Astrocyte of the cerebellum (primary cell): ENCODE data around the gene CACUL1.

Experiments
- DNase-seq: peaks from one replicate; pipeline ENCODE4 v3.0.0-alpha.2; 2011; ENCODE audit warnings: low read depth
- H3K4me3 ChIP-seq: 2 replicates; pipeline ENCODE4 v1.5.1; 2011; ENCODE audit warnings: mild to moderate bottlenecking, low read depth, low read length, moderate library complexity
- in situ Hi-C: cut with HindIII; loops from 2 replicates; pipeline ENCODE4 v1.10.0; 2017; ENCODE audit warnings: low sequenced_read_pairs
- TF ChIP-seq, protein P1 (sequence below): IDR thresholded peaks from 2 replicates; pipeline ENCODE4 v1.5.1; 2012; ENCODE audit warnings: low read length, low read depth, moderate library complexity, mild to moderate bottlenecking; ENCODE audit errors: missing control alignments

Gene CACUL1

DNA sequence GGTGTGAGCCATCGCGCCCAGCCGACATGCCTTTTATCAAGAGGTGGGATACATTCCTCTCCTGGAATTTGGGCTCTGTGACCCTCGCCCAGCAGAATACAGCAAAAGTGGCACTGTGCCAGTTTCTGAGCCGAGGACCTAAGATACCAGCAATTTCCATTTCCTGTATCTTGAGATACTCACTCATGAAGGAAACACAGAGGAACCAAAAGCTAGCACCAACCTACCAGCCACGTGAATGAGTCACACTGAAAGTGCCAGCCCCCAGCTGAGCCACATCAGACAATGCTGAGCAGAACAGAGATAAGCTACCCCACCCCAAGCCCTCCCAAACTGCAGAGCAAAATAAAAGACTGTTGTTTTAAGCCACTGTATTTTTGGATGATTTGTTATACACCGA is 56.3 kb downstream of the CACUL1 start:
- in situ Hi-C loops = no loop called here
- TF ChIP-seq, protein P1, sequence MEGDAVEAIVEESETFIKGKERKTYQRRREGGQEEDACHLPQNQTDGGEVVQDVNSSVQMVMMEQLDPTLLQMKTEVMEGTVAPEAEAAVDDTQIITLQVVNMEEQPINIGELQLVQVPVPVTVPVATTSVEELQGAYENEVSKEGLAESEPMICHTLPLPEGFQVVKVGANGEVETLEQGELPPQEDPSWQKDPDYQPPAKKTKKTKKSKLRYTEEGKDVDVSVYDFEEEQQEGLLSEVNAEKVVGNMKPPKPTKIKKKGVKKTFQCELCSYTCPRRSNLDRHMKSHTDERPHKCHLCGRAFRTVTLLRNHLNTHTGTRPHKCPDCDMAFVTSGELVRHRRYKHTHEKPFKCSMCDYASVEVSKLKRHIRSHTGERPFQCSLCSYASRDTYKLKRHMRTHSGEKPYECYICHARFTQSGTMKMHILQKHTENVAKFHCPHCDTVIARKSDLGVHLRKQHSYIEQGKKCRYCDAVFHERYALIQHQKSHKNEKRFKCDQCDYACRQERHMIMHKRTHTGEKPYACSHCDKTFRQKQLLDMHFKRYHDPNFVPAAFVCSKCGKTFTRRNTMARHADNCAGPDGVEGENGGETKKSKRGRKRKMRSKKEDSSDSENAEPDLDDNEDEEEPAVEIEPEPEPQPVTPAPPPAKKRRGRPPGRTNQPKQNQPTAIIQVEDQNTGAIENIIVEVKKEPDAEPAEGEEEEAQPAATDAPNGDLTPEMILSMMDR = no peak
- no peak overlapping the region for H3K4me3 ChIP-seq
- peak; percentile 27 for DNase-seq

DNA sequence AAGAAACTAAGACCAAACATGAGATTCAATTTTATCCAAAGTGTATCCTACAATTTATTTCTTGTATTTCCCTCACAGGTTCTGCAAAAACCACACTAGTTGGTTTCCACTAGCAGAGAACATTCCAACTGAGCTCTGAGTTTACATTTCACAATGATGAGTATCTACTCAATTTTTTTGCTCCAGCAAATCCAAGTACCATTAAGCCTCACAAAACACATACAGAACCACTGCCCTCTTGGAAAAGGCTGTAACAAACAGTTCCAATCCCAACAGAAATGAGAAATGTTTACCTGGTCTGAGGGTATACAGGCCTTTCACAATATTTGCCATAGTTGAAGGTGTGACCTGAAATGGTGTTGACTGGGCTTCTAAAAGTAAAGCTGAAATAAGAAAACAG is 59.9 kb downstream of the CACUL1 start:
- TF ChIP-seq, protein P1 = no peak
- peak; percentile 37 for DNase-seq
- in situ Hi-C loops = no loop called here
- no peak overlapping the region for H3K4me3 ChIP-seq

DNA sequence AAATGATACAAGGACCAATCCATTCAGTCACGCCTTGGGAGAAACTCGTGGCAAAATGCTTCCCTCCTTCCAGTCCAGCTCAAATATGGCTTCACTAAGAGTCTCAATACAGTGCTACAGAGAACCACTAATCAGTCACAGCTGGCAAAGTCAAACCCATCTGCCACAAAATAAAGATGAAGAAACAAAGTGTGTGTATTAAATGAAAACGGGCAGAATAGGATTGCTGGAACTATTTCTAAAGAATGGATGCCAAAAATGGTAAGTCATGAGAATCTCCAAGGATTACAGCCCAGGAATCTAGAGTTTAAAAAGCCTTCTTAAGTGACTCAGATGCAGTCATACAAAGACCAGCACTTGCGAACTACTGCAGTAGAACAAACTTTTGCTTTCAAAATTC is 61.9 kb downstream of the CACUL1 start:
- in situ Hi-C loops = no loop called here
- H3K4me3 ChIP-seq = no peak overlapping the region
- TF ChIP-seq, protein P1 = no peak
- peak; percentile 78 for DNase-seq

DNA sequence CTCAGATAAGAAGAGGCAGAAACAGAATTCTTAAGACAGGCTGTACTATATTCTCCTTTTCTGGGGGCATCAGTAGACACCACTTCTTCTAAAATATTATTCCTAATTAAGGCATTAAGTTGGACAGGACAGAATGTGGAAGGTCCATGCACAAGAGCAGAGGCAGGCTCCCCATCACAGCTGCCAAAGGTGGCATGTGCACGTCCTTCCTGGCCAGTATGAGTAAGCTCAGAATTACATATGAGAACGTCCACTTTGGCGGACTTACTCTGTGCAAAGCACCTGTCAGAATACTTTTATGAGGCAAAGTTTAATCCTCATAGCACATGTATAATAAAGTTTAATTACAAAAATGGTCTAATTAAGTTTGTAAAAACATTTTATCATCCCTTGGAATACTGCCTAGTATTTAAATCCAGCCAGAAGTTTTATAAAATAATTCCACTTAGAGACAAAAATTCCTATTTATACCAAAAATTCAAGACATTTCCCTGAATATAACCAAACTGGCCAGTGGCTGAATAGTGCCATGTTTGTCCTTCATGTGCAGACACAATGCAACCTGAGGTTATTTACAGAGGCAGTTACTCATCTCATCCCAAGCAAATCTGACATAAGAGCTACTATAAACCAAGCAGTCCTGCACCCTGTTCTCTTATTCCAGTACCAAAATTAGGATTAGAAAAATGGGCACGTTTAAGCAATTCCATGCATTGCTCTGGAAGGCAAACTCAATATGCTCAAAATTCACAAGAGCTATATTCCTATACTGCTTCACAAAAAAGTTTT is 65.5 kb downstream of the CACUL1 start:
- DNase-seq = no peak
- TF ChIP-seq, protein P1 = no peak
- H3K4me3 ChIP-seq = no peak overlapping the region
- in situ Hi-C loops = no loop called here

DNA sequence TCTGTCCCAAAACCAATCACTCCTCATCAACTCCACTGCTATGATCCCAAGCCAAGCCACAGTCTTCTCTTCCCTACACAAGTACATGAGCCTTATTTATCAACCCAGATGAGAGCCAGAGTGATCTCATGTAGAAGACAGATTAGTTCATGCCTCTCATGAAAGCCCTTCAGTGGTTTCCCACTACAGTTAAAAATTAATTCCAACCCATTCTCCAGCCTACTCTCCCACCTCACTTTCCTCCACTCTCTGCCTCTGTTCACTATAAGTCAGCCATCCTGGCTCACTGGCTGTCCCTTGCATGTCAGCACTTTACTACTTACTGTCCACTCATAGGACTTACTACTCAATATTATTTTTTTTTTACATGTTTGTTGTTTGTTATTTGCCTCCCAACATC is 67.3 kb downstream of the CACUL1 start:
- TF ChIP-seq, protein P1 = no peak
- no peak overlapping the region for H3K4me3 ChIP-seq
- in situ Hi-C loops = no loop called here
- DNase-seq = no peak

DNA sequence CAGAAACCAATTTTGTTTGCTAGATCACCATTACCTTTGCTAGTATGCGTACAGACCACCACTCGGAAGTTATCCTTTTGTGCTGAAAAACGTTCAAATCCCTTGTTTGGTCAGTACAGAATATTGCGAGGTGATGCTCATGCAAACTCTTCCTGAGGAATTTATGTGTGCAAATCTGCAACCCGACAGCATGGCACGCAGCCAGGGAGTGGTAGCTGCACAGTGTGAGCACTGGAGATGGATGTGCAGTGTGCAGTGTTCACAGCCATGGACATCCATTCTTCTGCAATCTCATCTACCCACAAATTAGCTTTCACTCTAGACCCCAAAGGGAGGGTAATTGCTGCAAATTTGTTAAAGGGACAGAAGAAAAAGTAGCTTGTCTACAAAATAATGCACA is 72.2 kb downstream of the CACUL1 start:
- no peak overlapping the region for H3K4me3 ChIP-seq
- in situ Hi-C loops = no loop called here
- TF ChIP-seq, protein P1 = no peak
- DNase-seq = no peak
